EL (cell line): ENCODE data around the gene PEF1.

Experiments
- DNase-seq: peaks from one replicate; pipeline ENCODE4 v3.0.0-alpha.2; 2016

The PEF1 gene

GRCh38 chr1:31626223-31627207, 18.2 kb downstream of the PEF1 start:
- peak; percentile 66 for DNase-seq

- peak; percentile 64 for DNase-seq
Observed at GRCh38 chr1:31625561-31626222, 19.0 kb downstream of the PEF1 start.

- DNase-seq, result no peak
Observed at GRCh38 chr1:31624731-31625514, 19.8 kb downstream of the PEF1 start.

GRCh38 chr1:31624309-31624708, 20.4 kb downstream of the PEF1 start:
- DNase-seq, result no peak

- no peak for DNase-seq
Observed at GRCh38 chr1:31623365-31623764, 21.3 kb downstream of the PEF1 start.

GRCh38 chr1:31621847-31622730, 22.6 kb downstream of the PEF1 start:
- DNase-seq, result no peak

GRCh38 chr1:31621498-31621820, 23.2 kb downstream of the PEF1 start:
- no peak for DNase-seq

- DNase-seq, result no peak
Observed at GRCh38 chr1:31620631-31621497, 23.8 kb downstream of the PEF1 start.

GRCh38 chr1:31618916-31619846, 25.5 kb downstream of the PEF1 start:
- no peak for DNase-seq

- DNase-seq, result peak; percentile 47
Observed at GRCh38 chr1:31617916-31618746, 26.5 kb downstream of the PEF1 start.

- no peak for DNase-seq
Observed at GRCh38 chr1:31617218-31617915, 27.3 kb downstream of the PEF1 start, which contains the start of gene HCRTR1. Gene HCRTR1, plus strand, starts transcription at chr1:31617689. Its CDS starts 1,504 bp downstream, at chr1:31619193.

GRCh38 chr1:31615939-31616338, 28.7 kb downstream of the PEF1 start:
- DNase-seq, result no peak

GRCh38 chr1:31615414-31615813, 29.3 kb downstream of the PEF1 start:
- DNase-seq, result no peak

- no peak for DNase-seq
Observed at GRCh38 chr1:31614414-31615005, 30.2 kb downstream of the PEF1 start.

GRCh38 chr1:31609514-31610118, 35.1 kb downstream of the PEF1 start:
- DNase-seq, result no peak

GRCh38 chr1:31607360-31607759, 37.3 kb downstream of the PEF1 start:
- DNase-seq, result no peak

- DNase-seq, result peak; percentile 66
Observed at GRCh38 chr1:31605908-31606427, 38.7 kb downstream of the PEF1 start.
